GM18909 (cell line): Measurements from ENCODE around the gene WDR47.
"Not testable (repeated sequence)": the region's sequence is repeated elsewhere in the genome, so short reads cannot be mapped to it uniquely, and the experiment has no call there.

Experiments used
- ATAC-seq: cut with Tn5 transposase; IDR thresholded peaks from one replicate; pipeline ENCODE4 v1.9.1; 2021; ENCODE audit warnings: mild to moderate bottlenecking; ENCODE audit not compliant: unreplicated experiment, poor library complexity

The WDR47 gene

GRCh38 chr1:108969346-108969745, 72.6 kb downstream of the WDR47 start:
- ATAC-seq = no peak

GRCh38 chr1:108963052-108963686, 78.7 kb downstream of the WDR47 start, which contains the start of gene CLCC1:
Gene CLCC1 (minus strand): TSS chr1:108963484. CDS start chr1:108950437, 13,047 bp downstream.
- ATAC-seq = peak; percentile 94

DNA sequence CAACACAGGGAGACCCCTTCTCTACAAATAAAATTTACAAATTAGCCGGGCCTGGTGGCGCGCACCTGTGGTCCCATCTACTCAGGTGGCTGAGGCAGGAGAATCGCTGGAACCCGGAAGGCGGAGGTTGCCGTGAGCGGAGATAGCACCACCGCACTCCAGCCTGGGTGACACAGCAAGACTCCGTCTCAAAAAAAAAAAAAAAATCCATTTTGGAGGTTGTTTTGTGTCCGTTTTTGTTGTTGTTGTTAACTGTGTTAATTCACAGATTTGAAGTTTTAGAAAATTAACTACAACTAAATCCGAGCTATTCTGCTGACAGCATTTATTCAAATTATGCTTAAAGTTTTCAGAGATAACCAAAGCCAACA, 79.2 kb downstream of the WDR47 start:
- ATAC-seq = peak; percentile 28

GRCh38 chr1:108961752-108962486, 80.0 kb downstream of the WDR47 start:
- ATAC-seq = no peak

DNA sequence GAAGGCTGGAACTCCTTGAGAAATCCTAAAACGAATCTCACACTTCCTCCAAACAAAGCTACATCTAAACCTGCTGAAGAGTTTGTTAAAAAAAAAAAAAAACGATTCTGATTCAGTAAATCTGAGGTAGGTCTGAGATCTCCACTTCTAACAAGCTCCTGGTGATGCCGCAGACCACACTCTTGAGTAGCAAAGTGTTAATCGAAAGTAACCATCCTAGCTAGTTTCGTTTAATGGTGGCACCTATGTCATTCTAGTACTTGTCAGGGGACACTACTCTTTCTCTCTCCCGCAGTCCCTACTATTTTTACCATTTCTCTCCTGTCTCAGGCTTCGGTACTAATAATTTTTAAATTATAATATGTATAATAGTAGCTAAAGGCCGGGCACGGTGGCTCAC, 80.7 kb downstream of the WDR47 start:
- ATAC-seq = no peak

- no peak for ATAC-seq
Observed at GRCh38 chr1:108960719-108961118, 81.2 kb downstream of the WDR47 start.

DNA sequence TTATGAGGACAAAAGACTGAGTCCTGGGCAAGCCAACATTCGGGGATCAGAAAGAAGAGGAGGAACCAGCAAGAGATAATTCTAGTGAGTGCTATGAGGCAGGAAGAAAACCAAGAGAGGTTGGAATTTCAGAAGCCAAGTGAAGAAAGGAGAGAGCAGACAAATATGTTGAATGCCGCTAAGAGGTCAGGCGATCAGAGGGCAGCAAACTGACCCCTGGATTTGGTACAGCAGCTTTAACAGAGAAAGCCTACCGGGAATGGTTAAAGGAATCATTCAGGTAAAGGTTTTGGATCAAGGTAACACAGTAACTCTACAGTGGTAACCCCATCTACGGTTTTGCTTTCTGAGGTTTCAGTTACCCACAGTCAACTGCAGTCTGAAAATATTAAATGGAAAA, 84.0 kb downstream of the WDR47 start:
- no peak for ATAC-seq

- ATAC-seq = no peak
Observed at GRCh38 chr1:108955881-108956280, 86.0 kb downstream of the WDR47 start.

- ATAC-seq = no peak
Observed at GRCh38 chr1:108955111-108955510, 86.8 kb downstream of the WDR47 start.

DNA sequence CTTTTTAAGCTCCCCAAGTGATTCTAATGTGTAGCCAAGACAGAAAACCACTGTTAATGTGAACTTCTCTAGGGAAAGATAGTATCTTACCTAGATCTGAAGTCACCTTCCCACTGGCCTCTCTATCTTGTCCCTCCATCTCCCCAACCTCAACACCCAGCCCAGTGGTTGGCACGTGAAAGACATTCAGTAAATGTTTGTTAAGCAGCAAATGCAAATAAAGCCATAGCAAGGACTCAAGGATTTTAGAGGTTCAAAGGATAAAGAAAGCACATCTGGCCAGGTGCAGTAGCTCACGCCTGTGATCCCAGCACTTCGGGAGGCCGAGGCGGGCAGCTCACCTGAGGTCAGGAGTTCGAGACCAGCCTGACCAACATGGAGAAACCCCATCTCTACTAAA, 88.5 kb downstream of the WDR47 start:
- ATAC-seq = no peak

DNA sequence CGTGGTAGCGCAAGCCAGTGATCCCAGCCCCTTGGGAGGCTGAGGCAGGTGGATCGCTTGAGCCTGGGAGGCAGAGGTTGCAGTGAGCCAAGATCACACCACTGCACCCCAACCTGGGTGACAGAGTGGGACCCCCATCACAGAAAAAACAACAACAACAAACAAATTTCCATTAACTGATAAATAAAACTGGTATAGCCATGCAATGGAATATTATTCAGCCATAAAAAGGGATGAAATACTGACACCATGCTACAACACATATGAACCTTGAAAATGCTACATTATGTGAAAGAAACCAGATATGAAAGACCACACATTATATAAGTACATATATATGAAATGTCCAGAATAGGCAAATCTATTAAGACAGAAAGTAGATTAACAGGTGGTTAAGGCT, 90.7 kb downstream of the WDR47 start:
- no peak for ATAC-seq

GRCh38 chr1:108949044-108949443, 92.9 kb downstream of the WDR47 start:
- no peak for ATAC-seq

GRCh38 chr1:108947871-108948525, 93.9 kb downstream of the WDR47 start:
- ATAC-seq = no peak

DNA sequence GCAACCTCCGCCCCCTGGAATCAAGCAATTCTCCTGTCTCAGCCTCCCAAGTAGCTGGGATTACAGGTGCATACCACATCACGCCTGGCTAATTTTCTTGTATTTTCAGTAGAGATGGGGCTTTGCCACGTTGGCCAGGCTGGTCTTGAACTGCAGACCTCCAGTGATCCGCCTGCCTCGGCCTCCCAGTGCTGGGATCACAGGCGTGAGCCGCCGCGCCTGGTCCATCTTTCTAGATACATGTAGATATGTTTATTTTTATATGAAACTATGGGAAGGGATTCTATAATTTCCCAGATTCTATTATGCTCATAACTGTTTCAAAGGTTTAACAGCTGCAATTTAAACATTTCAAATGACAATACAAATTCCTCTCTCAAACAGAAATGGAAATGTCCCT, 105.7 kb downstream of the WDR47 start:
- ATAC-seq = no peak

GRCh38 chr1:108933944-108934343, 108.0 kb downstream of the WDR47 start:
- no peak for ATAC-seq

DNA sequence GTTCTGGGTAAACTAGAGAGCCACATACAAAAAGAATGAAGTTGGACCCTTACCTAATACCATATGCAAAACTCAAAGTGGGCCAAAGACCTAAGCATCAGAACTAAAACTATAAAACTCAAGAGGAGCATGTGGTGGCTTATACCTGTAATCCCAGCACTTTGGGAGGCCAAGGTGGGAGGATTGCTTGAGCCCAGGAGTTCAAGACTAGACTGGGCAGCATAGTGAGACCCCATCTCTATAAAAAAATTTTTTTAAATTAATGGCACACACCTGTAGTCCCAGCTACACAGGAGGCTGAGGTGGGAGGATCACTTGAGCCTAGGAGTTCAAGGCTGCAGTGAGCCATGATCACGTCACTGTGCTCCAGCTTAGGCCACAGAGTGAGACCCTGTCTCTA, 114.3 kb downstream of the WDR47 start:
- ATAC-seq = not testable (repeated sequence)

DNA sequence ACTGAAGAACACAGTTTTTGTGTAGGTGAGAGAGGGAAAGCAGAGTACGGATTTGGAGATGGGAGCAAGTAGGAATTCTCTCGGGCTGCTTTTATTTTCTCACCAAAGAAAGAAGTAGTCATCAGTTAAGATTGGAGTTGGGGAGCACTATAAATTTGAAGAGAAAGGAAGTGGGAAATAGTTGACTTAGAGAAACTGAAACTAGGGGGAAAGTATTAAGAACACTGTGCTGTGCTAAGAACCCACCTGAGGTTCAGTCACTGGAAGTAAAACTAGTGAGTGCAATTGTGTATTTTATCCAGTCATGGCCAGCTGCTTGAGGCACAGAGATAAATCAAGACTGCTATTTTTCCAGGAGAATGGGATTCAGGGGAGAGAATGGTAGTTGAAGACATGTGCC, 116.0 kb downstream of the WDR47 start:
- ATAC-seq = no peak
